ENCODE measurements around the gene MOGAT3.
A peak's percentile ranks its signal among the peaks of the same experiment; 100 is the strongest.

Gene MOGAT3

GRCh38 chr7:101156866-101157589 is 43.8 kb downstream of the MOGAT3 start:
- no peak for DNase-seq

- DNase-seq, result no peak
Observed at GRCh38 chr7:101156277-101156676, 44.6 kb downstream of the MOGAT3 start.

GRCh38 chr7:101155303-101155702 is 45.5 kb downstream of the MOGAT3 start:
- no peak for DNase-seq

GRCh38 chr7:101154693-101155102 is 46.1 kb downstream of the MOGAT3 start:
- no peak for DNase-seq

GRCh38 chr7:101153969-101154692 is 46.7 kb downstream of the MOGAT3 start, which contains the start of gene AP1S1:
AP1S1 (plus strand) TSS chr7:101154476; CDS start chr7:101154515, 39 bp downstream.
- DNase-seq, result peak; percentile 91

GRCh38 chr7:101151908-101152651 is 48.8 kb downstream of the MOGAT3 start:
- DNase-seq, result no peak

Measured in stimulated activated naive CD4-positive, alpha-beta T cell treated with Interleukin-2 at 50 U/mL for 16 hours (primary cell).